Activated CD4-positive, alpha-beta T cell treated with anti-CD3 and anti-CD28 coated beads, Interleukin-2, amount 50 U/mL, for 16 hours (primary cell): Measurements from ENCODE around the gene HDAC4.

Source experiments
- DNase-seq: peaks from one replicate; pipeline ENCODE4 v3.0.0-alpha.2; 2020

HDAC4 gene

GRCh38 chr2:239130786-239131325 lies 270.0 kb downstream of the HDAC4 start:
- DNase-seq: no peak

- DNase-seq: no peak
Measured at GRCh38 chr2:239130041-239130440, 270.8 kb downstream of the HDAC4 start.

GRCh38 chr2:239129147-239129920 lies 271.5 kb downstream of the HDAC4 start:
- no peak for DNase-seq

- no peak for DNase-seq
Measured at GRCh38 chr2:239128706-239129105, 272.1 kb downstream of the HDAC4 start.

- DNase-seq: no peak
Measured at GRCh38 chr2:239127513-239127912, 273.3 kb downstream of the HDAC4 start.

GRCh38 chr2:239125726-239126675 lies 274.8 kb downstream of the HDAC4 start:
- DNase-seq: no peak

- no peak for DNase-seq
Measured at GRCh38 chr2:239124152-239124899, 276.5 kb downstream of the HDAC4 start.

- DNase-seq: no peak
Measured at GRCh38 chr2:239122421-239123110, 278.3 kb downstream of the HDAC4 start.

- DNase-seq: no peak
Measured at GRCh38 chr2:239121600-239122012, 279.2 kb downstream of the HDAC4 start.

- DNase-seq: no peak
Measured at GRCh38 chr2:239120664-239121063, 280.2 kb downstream of the HDAC4 start.

- peak; percentile 23 for DNase-seq
Measured at GRCh38 chr2:239119346-239120126, 281.3 kb downstream of the HDAC4 start.

- peak; percentile 43 for DNase-seq
Measured at GRCh38 chr2:239118675-239119211, 282.1 kb downstream of the HDAC4 start.

GRCh38 chr2:239118264-239118663 lies 282.6 kb downstream of the HDAC4 start:
- DNase-seq: no peak

- DNase-seq: no peak
Measured at GRCh38 chr2:239117831-239118230, 283.0 kb downstream of the HDAC4 start.

GRCh38 chr2:239116456-239117246 lies 284.2 kb downstream of the HDAC4 start:
- no peak for DNase-seq

GRCh38 chr2:239115616-239116015 lies 285.2 kb downstream of the HDAC4 start:
- DNase-seq: no peak

- DNase-seq: no peak
Measured at GRCh38 chr2:239114616-239115265, 286.1 kb downstream of the HDAC4 start.

GRCh38 chr2:239114119-239114581 lies 286.7 kb downstream of the HDAC4 start:
- DNase-seq: no peak

GRCh38 chr2:239113615-239114014 lies 287.2 kb downstream of the HDAC4 start:
- DNase-seq: no peak

GRCh38 chr2:239113171-239113570 lies 287.6 kb downstream of the HDAC4 start:
- no peak for DNase-seq
